Measurements from ENCODE around the gene GALNT17.

DNA sequence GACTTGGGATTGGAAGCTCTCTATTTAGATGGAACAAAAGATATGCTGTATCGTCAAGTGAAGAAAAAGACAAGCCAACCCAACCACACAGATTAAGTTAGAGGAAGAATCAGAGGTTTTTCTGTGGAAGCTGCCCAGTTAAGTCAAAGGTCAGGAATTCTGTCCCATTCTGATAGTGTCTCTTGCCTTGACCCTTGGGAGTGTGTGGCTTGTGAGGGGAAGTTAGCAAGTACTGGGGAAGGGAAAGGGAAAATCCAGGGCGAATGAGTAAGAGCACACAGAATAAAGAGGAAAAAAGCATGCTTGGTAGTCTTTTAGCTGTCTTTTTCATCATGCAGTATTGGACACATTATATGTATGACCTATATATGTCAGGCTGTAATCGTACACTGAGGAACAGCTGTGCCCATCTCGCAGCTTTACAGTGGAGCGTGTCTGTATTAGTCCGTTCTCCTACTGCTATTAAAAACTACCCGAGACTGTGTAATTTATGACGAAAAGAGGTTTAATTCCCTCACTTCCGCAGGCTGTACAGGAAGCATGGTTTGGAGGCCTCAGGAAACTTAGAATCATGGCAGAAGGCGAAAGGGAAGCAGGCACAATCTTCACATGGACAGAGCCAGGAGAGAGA lies 197.2 kb downstream of the GALNT17 start:
- TF ChIP-seq, protein P1, sequence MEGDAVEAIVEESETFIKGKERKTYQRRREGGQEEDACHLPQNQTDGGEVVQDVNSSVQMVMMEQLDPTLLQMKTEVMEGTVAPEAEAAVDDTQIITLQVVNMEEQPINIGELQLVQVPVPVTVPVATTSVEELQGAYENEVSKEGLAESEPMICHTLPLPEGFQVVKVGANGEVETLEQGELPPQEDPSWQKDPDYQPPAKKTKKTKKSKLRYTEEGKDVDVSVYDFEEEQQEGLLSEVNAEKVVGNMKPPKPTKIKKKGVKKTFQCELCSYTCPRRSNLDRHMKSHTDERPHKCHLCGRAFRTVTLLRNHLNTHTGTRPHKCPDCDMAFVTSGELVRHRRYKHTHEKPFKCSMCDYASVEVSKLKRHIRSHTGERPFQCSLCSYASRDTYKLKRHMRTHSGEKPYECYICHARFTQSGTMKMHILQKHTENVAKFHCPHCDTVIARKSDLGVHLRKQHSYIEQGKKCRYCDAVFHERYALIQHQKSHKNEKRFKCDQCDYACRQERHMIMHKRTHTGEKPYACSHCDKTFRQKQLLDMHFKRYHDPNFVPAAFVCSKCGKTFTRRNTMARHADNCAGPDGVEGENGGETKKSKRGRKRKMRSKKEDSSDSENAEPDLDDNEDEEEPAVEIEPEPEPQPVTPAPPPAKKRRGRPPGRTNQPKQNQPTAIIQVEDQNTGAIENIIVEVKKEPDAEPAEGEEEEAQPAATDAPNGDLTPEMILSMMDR (optimal IDR thresholded peaks at IDR 0.05 in 1 of 3, IDR thresholded peaks at IDR 0.05 in 1 of 3, conservative IDR thresholded peaks at IDR 0.05 in 1 of 3; ENCODE audit: extremely low read depth in 1 of 3, insufficient read depth in 2 of 3, low read length in 3 of 3): no peak
- TF ChIP-seq EZH2 (IDR thresholded peaks at IDR 0.05; ENCODE audit: low read length): no peak
